BE2C (cell line): ENCODE measurements around the gene DYSF.

Experiments used
- DNase-seq: peaks from one replicate; pipeline ENCODE4 v3.0.0-alpha.2; 2020
- H3K27me3 ChIP-seq: fragments of 250-450 bp; sonication (Bioruptor Pico); 2 replicates; pipeline ENCODE4 v1.5.1; 2020; ENCODE audit warnings: mild to moderate bottlenecking
- H3K36me3 ChIP-seq: fragments of 250-450 bp; sonication (Bioruptor Pico); 2 replicates; pipeline ENCODE4 v1.5.1; 2020; ENCODE audit warnings: mild to moderate bottlenecking
- H3K4me1 ChIP-seq: fragments of 250-450 bp; sonication (Bioruptor Pico); 2 replicates; pipeline ENCODE4 v1.5.1; 2020
- H3K4me3 ChIP-seq: 2 replicates; pipeline ENCODE4 v1.5.1; 2011; ENCODE audit warnings: low read depth, low read length
- H3K9me3 ChIP-seq: fragments of 250-450 bp; sonication (Bioruptor Pico); 2 replicates; pipeline ENCODE4 v1.5.1; 2020
- TF ChIP-seq, protein P1 (sequence below): IDR thresholded peaks from 2 replicates; pipeline ENCODE4 v1.5.1; 2012; ENCODE audit warnings: mild to moderate bottlenecking, low read depth, low read length

DYSF gene

DNA sequence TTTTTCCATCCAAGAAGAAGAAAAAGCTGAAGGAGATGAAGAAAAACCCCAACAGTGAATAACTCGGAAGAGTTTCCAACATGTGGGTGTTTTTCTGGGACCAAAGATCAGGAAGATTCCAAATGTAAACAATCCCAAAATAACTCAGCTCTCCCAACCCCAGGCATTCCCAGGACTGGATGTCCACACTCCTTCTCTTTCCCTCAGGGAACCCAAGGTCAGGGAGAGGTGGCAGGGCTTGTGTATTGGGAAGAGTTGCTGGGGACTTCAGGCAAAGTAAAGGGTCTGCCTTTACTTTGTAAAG is 268.0 kb downstream of the DYSF start:
- no peaks in the 10 kb centered on the region for H3K9me3 ChIP-seq
- no peaks in the 10 kb centered on the region for H3K4me1 ChIP-seq
- no peak overlapping the region for H3K4me3 ChIP-seq
- no peaks in the 10 kb centered on the region for H3K27me3 ChIP-seq
- TF ChIP-seq, protein P1, sequence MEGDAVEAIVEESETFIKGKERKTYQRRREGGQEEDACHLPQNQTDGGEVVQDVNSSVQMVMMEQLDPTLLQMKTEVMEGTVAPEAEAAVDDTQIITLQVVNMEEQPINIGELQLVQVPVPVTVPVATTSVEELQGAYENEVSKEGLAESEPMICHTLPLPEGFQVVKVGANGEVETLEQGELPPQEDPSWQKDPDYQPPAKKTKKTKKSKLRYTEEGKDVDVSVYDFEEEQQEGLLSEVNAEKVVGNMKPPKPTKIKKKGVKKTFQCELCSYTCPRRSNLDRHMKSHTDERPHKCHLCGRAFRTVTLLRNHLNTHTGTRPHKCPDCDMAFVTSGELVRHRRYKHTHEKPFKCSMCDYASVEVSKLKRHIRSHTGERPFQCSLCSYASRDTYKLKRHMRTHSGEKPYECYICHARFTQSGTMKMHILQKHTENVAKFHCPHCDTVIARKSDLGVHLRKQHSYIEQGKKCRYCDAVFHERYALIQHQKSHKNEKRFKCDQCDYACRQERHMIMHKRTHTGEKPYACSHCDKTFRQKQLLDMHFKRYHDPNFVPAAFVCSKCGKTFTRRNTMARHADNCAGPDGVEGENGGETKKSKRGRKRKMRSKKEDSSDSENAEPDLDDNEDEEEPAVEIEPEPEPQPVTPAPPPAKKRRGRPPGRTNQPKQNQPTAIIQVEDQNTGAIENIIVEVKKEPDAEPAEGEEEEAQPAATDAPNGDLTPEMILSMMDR: no peak
- DNase-seq: no peak
- no peaks in the 10 kb centered on the region for H3K36me3 ChIP-seq

DNA sequence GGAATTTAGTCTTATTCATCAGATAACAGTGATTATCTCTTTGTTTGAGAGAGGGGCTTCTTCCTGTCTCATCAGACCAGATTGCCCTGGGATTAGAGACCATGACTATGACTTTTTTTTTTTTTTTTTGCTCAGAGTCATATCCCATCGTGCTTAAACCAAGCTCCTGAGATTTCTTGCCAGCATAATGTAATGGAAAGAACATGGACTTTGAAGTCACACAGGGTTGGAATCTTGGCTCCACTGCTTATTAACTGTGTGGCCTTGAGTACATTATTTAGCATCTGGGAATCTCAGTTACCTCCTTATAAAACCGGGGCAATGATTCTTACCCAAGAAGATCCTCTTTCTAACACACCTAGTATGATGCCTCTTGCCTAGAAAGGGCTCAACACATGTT is 268.3 kb downstream of the DYSF start:
- Histone ChIP-seq H3K4me1 (no peaks in the 10 kb centered on the region), H3K36me3 (no peaks in the 10 kb centered on the region), H3K27me3 (no peaks in the 10 kb centered on the region), H3K9me3 (no peaks in the 10 kb centered on the region), H3K4me3 (no peak overlapping the region)
- TF ChIP-seq, protein P1: no peak
- no peak for DNase-seq

DNA sequence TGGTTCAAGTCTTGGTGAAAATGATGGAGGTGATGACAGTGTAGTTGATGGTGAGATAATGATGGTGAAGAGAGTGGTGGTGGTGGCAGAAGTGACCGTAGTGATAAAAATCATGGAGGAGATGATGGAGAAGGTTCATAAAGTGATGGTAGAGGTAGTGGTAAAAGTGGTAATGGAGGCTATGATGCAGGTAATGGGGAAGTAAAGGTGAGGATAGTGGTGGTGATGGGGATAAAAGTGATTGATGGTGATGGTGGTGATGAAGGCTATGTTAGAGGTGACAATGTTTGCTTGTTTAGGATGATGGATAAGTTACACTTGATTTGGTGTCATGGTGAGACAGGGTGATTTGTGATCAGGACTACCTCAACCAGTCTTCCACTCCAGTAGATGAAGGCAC is 268.9 kb downstream of the DYSF start:
- Histone ChIP-seq H3K27me3 (no peaks in the 10 kb centered on the region), H3K4me3 (no peak overlapping the region), H3K4me1 (no peaks in the 10 kb centered on the region), H3K9me3 (no peaks in the 10 kb centered on the region), H3K36me3 (no peaks in the 10 kb centered on the region)
- TF ChIP-seq, protein P1: no peak
- no peak for DNase-seq

DNA sequence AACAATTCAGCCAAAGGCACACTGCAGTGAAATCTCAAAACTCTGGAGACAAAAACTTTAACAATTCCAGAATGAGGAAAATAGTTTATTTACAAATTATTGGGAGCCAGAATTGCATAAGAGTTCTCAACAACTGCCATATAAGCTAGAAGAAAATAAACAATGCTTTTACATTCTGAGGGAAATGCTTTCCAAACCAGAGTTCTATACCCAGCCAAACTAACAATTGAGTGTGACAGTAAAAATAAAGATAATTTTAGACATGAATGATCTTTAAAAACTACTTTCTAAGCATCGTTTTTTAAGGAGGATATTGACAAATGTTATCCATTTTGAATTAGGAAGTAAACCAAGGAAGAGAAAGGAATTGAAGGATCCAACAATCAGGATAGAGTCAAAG is 271.4 kb downstream of the DYSF start:
- no peaks in the 10 kb centered on the region for H3K27me3 ChIP-seq
- no peaks in the 10 kb centered on the region for H3K36me3 ChIP-seq
- DNase-seq: no peak
- TF ChIP-seq, protein P1: no peak
- no peaks in the 10 kb centered on the region for H3K9me3 ChIP-seq
- no peak overlapping the region for H3K4me3 ChIP-seq
- no peaks in the 10 kb centered on the region for H3K4me1 ChIP-seq

DNA sequence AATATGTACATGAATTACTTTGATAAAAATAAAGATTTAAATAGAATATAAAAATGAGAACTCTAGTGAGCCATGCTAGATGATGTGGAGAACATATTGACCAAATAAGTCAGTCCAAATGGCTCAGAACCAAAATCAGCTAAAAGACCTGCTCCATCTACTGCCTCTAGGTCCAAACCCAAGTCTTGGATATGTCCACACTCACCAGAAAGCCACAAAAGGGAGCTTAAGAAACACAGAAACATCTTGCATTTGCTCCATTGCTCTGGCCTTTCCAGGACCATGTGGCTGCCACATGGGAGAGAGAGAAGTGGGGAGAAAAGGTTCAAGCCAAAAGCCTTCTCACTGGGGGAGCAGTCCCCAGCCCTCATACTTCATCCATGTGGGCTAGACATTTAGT is 272.5 kb downstream of the DYSF start:
- no peaks in the 10 kb centered on the region for H3K27me3 ChIP-seq

DNA sequence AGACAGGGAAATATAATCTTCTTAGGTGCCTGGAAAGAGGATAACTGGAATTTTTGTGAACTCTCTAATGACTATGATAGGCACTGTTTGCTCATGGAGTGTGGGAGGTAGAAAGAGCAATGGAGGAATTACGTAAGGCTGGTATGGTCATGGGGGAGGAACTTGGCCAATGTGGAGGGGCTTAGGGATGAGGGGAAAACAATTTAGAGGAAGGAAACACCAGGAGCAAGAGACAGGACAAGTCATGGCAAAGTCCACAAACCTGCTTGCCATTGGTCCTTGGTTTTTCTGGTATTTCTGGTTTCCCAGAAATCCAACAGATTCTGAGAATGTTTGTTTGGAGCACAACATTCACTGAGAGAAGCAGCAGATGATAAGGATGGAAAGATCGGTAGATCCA is 274.2 kb downstream of the DYSF start:
- no peaks in the 10 kb centered on the region for H3K36me3 ChIP-seq
- H3K4me3 ChIP-seq: no peak overlapping the region
- no peak for DNase-seq

More for the DNA sequence above, 272.5 kb downstream of the DYSF start:
- Histone ChIP-seq H3K4me3 (no peak overlapping the region), H3K4me1 (no peaks in the 10 kb centered on the region), H3K36me3 (no peaks in the 10 kb centered on the region), H3K9me3 (no peaks in the 10 kb centered on the region)
- DNase-seq: no peak
- TF ChIP-seq, protein P1: no peak

More for the DNA sequence above, 274.2 kb downstream of the DYSF start:
- TF ChIP-seq, protein P1: no peak
- H3K4me1 ChIP-seq: no peaks in the 10 kb centered on the region
- no peaks in the 10 kb centered on the region for H3K9me3 ChIP-seq
- no peaks in the 10 kb centered on the region for H3K27me3 ChIP-seq
